SK-N-MC (cell line): ENCODE data around the gene GABRR2.

Source experiments
- EZH2 ChIP-seq: fragments of 200-600 bp; sonication (generic); IDR thresholded peaks from one replicate; pipeline ENCODE4 v1.6.1; 2017; ENCODE audit warnings: antibody characterized with exemption
- FOXP2 ChIP-seq: optimal IDR thresholded peaks from 2 replicates; pipeline ENCODE3; 2011; ENCODE audit warnings: mild to moderate bottlenecking, moderate library complexity; ENCODE audit not compliant: insufficient read depth; ENCODE audit errors: extremely low read length, control extremely low read depth
- POLR2AphosphoS5 ChIP-seq: IDR thresholded peaks from 2 replicates; pipeline ENCODE4 v1.6.1; 2012; ENCODE audit warnings: mild to moderate bottlenecking, low read depth, low read length, borderline replicate concordance

GRCh38 chr6:89364586-89364985 is 49.5 kb upstream of the GABRR2 start:
- TF ChIP-seq EZH2 (no peak), POLR2AphosphoS5 (no peak), FOXP2 (no peak)
